ENCODE results near the gene STARD3. TPM values are rescaled to one million over a fixed set of nuclear protein-coding genes. Genes with fewer than 3 reads are reported as not detected.

The STARD3 gene
- total RNA-seq, 1 experiment from 2014 or later: 69.5 TPM

GRCh38 chr17:39675390-39676082, 38.6 kb downstream of the STARD3 start:
- in situ Hi-C loops (cut with HindIII; ENCODE audit: low pct_unique_long_range_greater_than_20kb, low sequenced_read_pairs): loop anchor here (25.0 kb wide), 1 partner anchor 138 kb away; no protein-coding TSS in a partner anchor
- DNase-seq (ENCODE audit: low read depth): no peak

GRCh38 chr17:39676198-39676819, 39.4 kb downstream of the STARD3 start:
- DNase-seq (ENCODE audit: low read depth): peak; percentile 58
- in situ Hi-C loops (cut with HindIII; ENCODE audit: low pct_unique_long_range_greater_than_20kb, low sequenced_read_pairs): loop anchor here (25.0 kb wide), 1 partner anchor 139 kb away; no protein-coding TSS in a partner anchor

GRCh38 chr17:39677072-39677471, 40.1 kb downstream of the STARD3 start:
- in situ Hi-C loops (cut with HindIII; ENCODE audit: low pct_unique_long_range_greater_than_20kb, low sequenced_read_pairs): loop anchor here (25.0 kb wide), 1 partner anchor 140 kb away; no protein-coding TSS in a partner anchor
- DNase-seq (ENCODE audit: low read depth): no peak

- DNase-seq (ENCODE audit: low read depth): no peak
- in situ Hi-C loops (cut with HindIII; ENCODE audit: low pct_unique_long_range_greater_than_20kb, low sequenced_read_pairs): loop anchor here (25.0 kb wide), 1 partner anchor 140 kb away; no protein-coding TSS in a partner anchor
Measured at GRCh38 chr17:39677542-39678339, 40.8 kb downstream of the STARD3 start.

- in situ Hi-C loops (cut with HindIII; ENCODE audit: low pct_unique_long_range_greater_than_20kb, low sequenced_read_pairs): loop anchor here (25.0 kb wide), 1 partner anchor 141 kb away; no protein-coding TSS in a partner anchor
- no peak for DNase-seq (ENCODE audit: low read depth)
Measured at GRCh38 chr17:39678340-39679116, 41.6 kb downstream of the STARD3 start.

- in situ Hi-C loops (cut with HindIII; ENCODE audit: low pct_unique_long_range_greater_than_20kb, low sequenced_read_pairs): loop anchor here (25.0 kb wide), 1 partner anchor 142 kb away; no protein-coding TSS in a partner anchor
- DNase-seq (ENCODE audit: low read depth): no peak
Measured at GRCh38 chr17:39679521-39680192, 42.7 kb downstream of the STARD3 start.

- in situ Hi-C loops (cut with HindIII; ENCODE audit: low pct_unique_long_range_greater_than_20kb, low sequenced_read_pairs): loop anchor here (25.0 kb wide), 1 partner anchor 146 kb away; no protein-coding TSS in a partner anchor
- no peak for DNase-seq (ENCODE audit: low read depth)
Measured at GRCh38 chr17:39683295-39683939, 46.5 kb downstream of the STARD3 start.

GRCh38 chr17:39684369-39685192, 47.6 kb downstream of the STARD3 start:
- no peak for DNase-seq (ENCODE audit: low read depth)
- in situ Hi-C loops (cut with HindIII; ENCODE audit: low pct_unique_long_range_greater_than_20kb, low sequenced_read_pairs): loop anchor here (25.0 kb wide), 1 partner anchor 147 kb away; no protein-coding TSS in a partner anchor

- no peak for DNase-seq (ENCODE audit: low read depth)
- in situ Hi-C loops (cut with HindIII; ENCODE audit: low pct_unique_long_range_greater_than_20kb, low sequenced_read_pairs): loop anchor here (25.0 kb wide), 1 partner anchor 150 kb away; no protein-coding TSS in a partner anchor
Measured at GRCh38 chr17:39687101-39687545, 50.2 kb downstream of the STARD3 start.

- in situ Hi-C loops (cut with HindIII; ENCODE audit: low pct_unique_long_range_greater_than_20kb, low sequenced_read_pairs): loop anchor here (25.0 kb wide), 1 partner anchor 151 kb away; no protein-coding TSS in a partner anchor
- DNase-seq (ENCODE audit: low read depth): peak; percentile 96
Measured at GRCh38 chr17:39687546-39688474, 50.9 kb downstream of the STARD3 start, which contains the start of gene PGAP3. Gene PGAP3 (minus strand): TSS chr17:39688057. CDS start chr17:39688014, 43 bp downstream.

- in situ Hi-C loops (cut with HindIII; ENCODE audit: low pct_unique_long_range_greater_than_20kb, low sequenced_read_pairs): loop anchor here (25.0 kb wide), 1 partner anchor 151 kb away; no protein-coding TSS in a partner anchor
- DNase-seq (ENCODE audit: low read depth): no peak
Measured at GRCh38 chr17:39688475-39688835, 51.5 kb downstream of the STARD3 start.

- no peak for DNase-seq (ENCODE audit: low read depth)
- in situ Hi-C loops (cut with HindIII; ENCODE audit: low pct_unique_long_range_greater_than_20kb, low sequenced_read_pairs): loop anchor here (25.0 kb wide), 1 partner anchor 152 kb away; no protein-coding TSS in a partner anchor
Measured at GRCh38 chr17:39688945-39689344, 52.0 kb downstream of the STARD3 start.

- no peak for DNase-seq (ENCODE audit: low read depth)
Measured at GRCh38 chr17:39694593-39694992, 57.6 kb downstream of the STARD3 start.

GRCh38 chr17:39695089-39695474, 58.1 kb downstream of the STARD3 start:
- no peak for DNase-seq (ENCODE audit: low read depth)
- in situ Hi-C loops (cut with HindIII; ENCODE audit: low pct_unique_long_range_greater_than_20kb, low sequenced_read_pairs): loop anchor here (25.0 kb wide), 1 partner anchor 158 kb away; no protein-coding TSS in a partner anchor

More at GRCh38 chr17:39694593-39694992, 57.6 kb downstream of the STARD3 start:
- in situ Hi-C loops (cut with HindIII; ENCODE audit: low pct_unique_long_range_greater_than_20kb, low sequenced_read_pairs): loop anchor here (25.0 kb wide), 1 partner anchor 157 kb away; no protein-coding TSS in a partner anchor
